A549 (cell line): ENCODE data around the gene CSNK2A3. TPM values are rescaled to one million over a fixed set of nuclear protein-coding genes. Genes with fewer than 3 reads are reported as not detected.

Experiments used
- ATAC-seq, 2 experiments: fragments of 200-7000 bp in 1 of 2; fragments of >200 bp in 1 of 2; cut with Nextera tagmentation in 1 of 2; cut with Tn5 transposase in 1 of 2; 3 replicates each; pipeline versions ENCODE4 v1.8.0 to v1.9.1; 2018 to 2020; ENCODE audit warnings: mild to moderate bottlenecking in 1 of 2, moderate library complexity in 1 of 2
- CTCF ChIA-PET: fragments of 300-600 bp; sonication (Branson Sonifier 250); formaldehyde crosslinking; extraction: SDS; loops from one replicate; lab custom pipeline; 2021; ENCODE audit warnings: antibody characterized with exemption, inconsistent platforms; lab: Yijun Ruan, JAX
- POLR2A ChIA-PET: fragments of 350-600 bp; formaldehyde crosslinking; extraction: SDS; loops from one replicate; lab custom pipeline; 2021; ENCODE audit warnings: antibody characterized with exemption, inconsistent platforms; lab: Yijun Ruan, JAX
- DNase-seq, 2 experiments: peaks; one replicate each; pipeline versions ENCODE4 v3.0.0 to v3.0.0-alpha.2; 2011 to 2016; ENCODE audit warnings: low read depth in 1 of 2, low spot score in 1 of 2
- FAIRE-seq: peaks from 2 replicates; lab custom pipeline; 2011; peaks lifted over from hg19 to GRCh38; lab: Jason Lieb, UNC
- H3K27ac ChIP-seq, 2 experiments: fragments of >200 bp; sonication (Bioruptor Twin); formaldehyde crosslinking; 3 replicates each; pipeline ENCODE4 v1.5.1; 2016 to 2017
- H3K4me1 ChIP-seq: fragments of >200 bp; sonication (Bioruptor Twin); formaldehyde crosslinking; 3 replicates; pipeline ENCODE4 v1.6.1; 2016
- H3K4me2 ChIP-seq: fragments of >200 bp; sonication (Bioruptor Twin); formaldehyde crosslinking; 3 replicates; pipeline ENCODE4 v1.6.1; 2016
- H3K4me3 ChIP-seq: fragments of >200 bp; sonication (Bioruptor Twin); formaldehyde crosslinking; 3 replicates; pipeline ENCODE4 v1.5.1; 2016
- H3K9me3 ChIP-seq: fragments of >200 bp; sonication (Bioruptor Twin); formaldehyde crosslinking; 3 replicates; pipeline ENCODE4 v1.6.1; 2016
- BHLHE40 ChIP-seq: IDR thresholded peaks from 2 replicates; pipeline ENCODE4 v1.6.1; 2012; ENCODE audit warnings: low read depth, low read length, inconsistent platforms
- CHD2 ChIP-seq: fragments of 150-350 bp; IDR thresholded peaks from 2 replicates; pipeline ENCODE4 v1.6.1; 2014; ENCODE audit warnings: low read length; ENCODE audit not compliant: partially characterized antibody
- EHMT2 ChIP-seq: fragments of 200-600 bp; sonication (generic); IDR thresholded peaks from 2 replicates; pipeline ENCODE4 v1.6.1; 2016; ENCODE audit warnings: antibody characterized with exemption, low read depth, mild to moderate bottlenecking, moderate library complexity
- FOSB ChIP-seq: fragments of 250-450 bp; sonication (Bioruptor Pico); IDR thresholded peaks from 2 replicates; pipeline ENCODE4 v1.5.0; 2020; ENCODE audit warnings: mild to moderate bottlenecking, moderate library complexity
- FOSL2 ChIP-seq, 2 experiments: fragments of 450-650 bp in 1 of 2; fragments of >200 bp in 1 of 2; sonication (Bioruptor Twin) in 1 of 2; formaldehyde crosslinking; IDR thresholded peaks; 2 replicates each; pipeline versions ENCODE4 v1.5.0 to v1.6.1; 2016 to 2020; ENCODE audit warnings: mild to moderate bottlenecking in 1 of 2, moderate library complexity in 1 of 2
- GATA3 ChIP-seq: IDR thresholded peaks from 2 replicates; pipeline ENCODE4 v1.6.1; 2012; ENCODE audit warnings: borderline replicate concordance
- HOXA7 ChIP-seq: fragments of 250-450 bp; sonication (Bioruptor Pico); IDR thresholded peaks from 2 replicates; pipeline ENCODE4 v1.5.0; 2020; ENCODE audit warnings: mild to moderate bottlenecking, moderate library complexity
- HOXB5 ChIP-seq: fragments of 250-450 bp; sonication (Bioruptor Pico); IDR thresholded peaks from 2 replicates; pipeline ENCODE4 v1.5.0; 2020; ENCODE audit warnings: mild to moderate bottlenecking, moderate library complexity
- KDM1A ChIP-seq: fragments of 200-600 bp; sonication (generic); IDR thresholded peaks from 2 replicates; pipeline ENCODE4 v1.6.1; 2016; ENCODE audit warnings: low read depth, mild to moderate bottlenecking
- MAFK ChIP-seq: fragments of 450-650 bp; IDR thresholded peaks from 2 replicates; pipeline ENCODE4 v1.6.1; 2014; ENCODE audit not compliant: partially characterized antibody
- NFE2L2 ChIP-seq: fragments of 150-350 bp; conservative IDR thresholded peaks from 2 replicates; pipeline ENCODE4 v1.6.1; 2014; ENCODE audit warnings: low read length
- NR3C1 ChIP-seq: fragments of >200 bp; sonication (Bioruptor Twin); formaldehyde crosslinking; IDR thresholded peaks from 3 replicates; pipeline ENCODE4 v1.6.1; 2017
- POLR2A ChIP-seq: IDR thresholded peaks from 2 replicates; pipeline ENCODE4 v1.6.1; 2012; ENCODE audit warnings: mild to moderate bottlenecking, low read length
- TFCP2L1 ChIP-seq: fragments of 250-450 bp; sonication (Bioruptor Pico); IDR thresholded peaks from 2 replicates; pipeline ENCODE4 v1.5.0; 2021; ENCODE audit warnings: mild to moderate bottlenecking
- ZNF302 ChIP-seq: fragments of 250-450 bp; sonication (Bioruptor Pico); IDR thresholded peaks from 2 replicates; pipeline ENCODE4 v1.9.0; 2021; ENCODE audit warnings: inconsistent platforms, mild to moderate bottlenecking, moderate library complexity
- WGBS: methylation state at CpG from one replicate; pipeline ENCODE4 v1.1.6; 2017; ENCODE audit errors: missing lambda C conversion rate; 5-methylcytosine and 5-hydroxymethylcytosine counted together
- polyA plus RNA-seq, 4 experiments: library from polyadenylated mRNA; depleted of rRNA in 3 of 4; stranded (reverse); fragments of >200 nt; fragmentation: RNase III in 1 of 4; extraction: RNeasy Plus Mini Kit Qiagen cat#74134 plus additional on column Dnase treatment in 1 of 4; gene quantifications; 2 replicates in 3 of 4; 3 replicates in 1 of 4; pipeline ENCODE4 v1.2.3, GENCODE V29; 2011 to 2017
- TF ChIP-seq, protein P1 (sequence below): fragments of 150-350 bp; IDR thresholded peaks from 2 replicates; pipeline ENCODE4 v1.6.1; 2014; ENCODE audit warnings: low read depth, mild to moderate bottlenecking, low read length
- TF ChIP-seq, protein P2 (sequence below): IDR thresholded peaks from 2 replicates; pipeline ENCODE4 v1.6.1; 2012
- TF ChIP-seq, protein P3 (sequence below): fragments of 200-600 bp; sonication (generic); IDR thresholded peaks from 2 replicates; pipeline ENCODE4 v1.6.1; 2016; ENCODE audit warnings: antibody characterized with exemption, mild to moderate bottlenecking, moderate library complexity
- TF ChIP-seq, protein P4 (sequence below): fragments of >200 bp; sonication (Bioruptor Twin); formaldehyde crosslinking; IDR thresholded peaks from 2 replicates; pipeline ENCODE4 v1.6.1; 2016

The CSNK2A3 gene
- polyA plus RNA-seq, 2 of the 4 experiments (the other 2 are of a cell fraction): 4.4 to 5.7 TPM

DNA sequence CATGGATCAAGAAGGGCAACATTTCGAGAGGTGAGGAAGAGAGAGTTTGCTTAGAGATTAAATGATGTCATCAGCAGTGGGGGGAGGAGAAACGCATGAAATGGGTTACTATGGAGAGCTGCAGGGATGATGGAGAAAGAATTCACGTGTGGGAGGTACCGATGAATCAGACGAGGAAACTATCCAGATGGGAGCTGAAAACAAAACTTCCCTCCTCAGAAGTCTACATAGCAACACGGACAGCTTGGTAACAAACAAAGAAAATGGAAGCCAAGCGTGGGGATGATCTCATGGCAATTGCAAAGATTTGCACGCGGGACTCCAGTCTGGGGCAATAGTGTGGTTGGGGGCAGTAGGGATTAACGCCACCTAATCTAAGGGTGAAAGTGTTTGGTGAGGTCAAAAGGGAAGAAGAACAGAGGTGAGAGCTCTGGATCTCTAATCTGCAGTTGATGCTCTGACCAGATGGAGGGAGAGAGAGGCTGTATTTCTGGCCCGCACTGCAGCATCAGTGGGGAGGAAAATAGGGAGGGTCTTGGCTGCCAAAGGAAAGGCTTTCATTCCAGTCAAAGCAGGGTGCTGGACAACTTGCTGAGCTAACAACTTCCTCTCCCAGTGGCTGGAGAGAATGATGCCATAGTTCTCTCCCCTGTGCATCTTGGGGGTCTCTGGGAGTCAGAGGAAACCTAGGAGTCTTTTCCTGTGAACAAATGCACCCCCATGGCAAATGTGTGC lies 43.4 kb upstream of the CSNK2A3 start:
- H3K4me2 ChIP-seq: no peak overlapping the region
- ChIA-PET POLR2A (no interaction called here), CTCF (no interaction called here)
- DNase-seq: peak in 1 of 2 experiments; percentile 50
- TF ChIP-seq FOSL2 (IDR thresholded peaks at IDR 0.05) (no peak), FOSL2 (CRISPR knock-in tag; IDR thresholded peaks at IDR 0.05) (no peak), MAFK (no peak), NR3C1 (no peak), NFE2L2 (no peak), EHMT2 (no peak), GATA3 (no peak), HOXB5 (CRISPR knock-in tag) (no peak), TFCP2L1 (CRISPR knock-in tag) (no peak), CHD2 (no peak), FOSB (no peak)
- TF ChIP-seq, protein P1, sequence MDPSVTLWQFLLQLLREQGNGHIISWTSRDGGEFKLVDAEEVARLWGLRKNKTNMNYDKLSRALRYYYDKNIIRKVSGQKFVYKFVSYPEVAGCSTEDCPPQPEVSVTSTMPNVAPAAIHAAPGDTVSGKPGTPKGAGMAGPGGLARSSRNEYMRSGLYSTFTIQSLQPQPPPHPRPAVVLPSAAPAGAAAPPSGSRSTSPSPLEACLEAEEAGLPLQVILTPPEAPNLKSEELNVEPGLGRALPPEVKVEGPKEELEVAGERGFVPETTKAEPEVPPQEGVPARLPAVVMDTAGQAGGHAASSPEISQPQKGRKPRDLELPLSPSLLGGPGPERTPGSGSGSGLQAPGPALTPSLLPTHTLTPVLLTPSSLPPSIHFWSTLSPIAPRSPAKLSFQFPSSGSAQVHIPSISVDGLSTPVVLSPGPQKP: no peak
- TF ChIP-seq, protein P2, sequence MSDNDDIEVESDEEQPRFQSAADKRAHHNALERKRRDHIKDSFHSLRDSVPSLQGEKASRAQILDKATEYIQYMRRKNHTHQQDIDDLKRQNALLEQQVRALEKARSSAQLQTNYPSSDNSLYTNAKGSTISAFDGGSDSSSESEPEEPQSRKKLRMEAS: no peak
- ATAC-seq: peak; percentile 51 to 67; a peak in 3 of 6 replicates
- H3K9me3 ChIP-seq: no peaks in the 10 kb centered on the region
- FAIRE-seq: no peak
- no peak overlapping the region for H3K27ac ChIP-seq
- WGBS: 63% methylated on average over 11 of the region's 11 CpGs
- 0 out of 3 replicates have a peak, but pooled peaks cover 11% of the 10 kb centered on the region for H3K4me1 ChIP-seq
- no peak overlapping the region for H3K4me3 ChIP-seq

DNA sequence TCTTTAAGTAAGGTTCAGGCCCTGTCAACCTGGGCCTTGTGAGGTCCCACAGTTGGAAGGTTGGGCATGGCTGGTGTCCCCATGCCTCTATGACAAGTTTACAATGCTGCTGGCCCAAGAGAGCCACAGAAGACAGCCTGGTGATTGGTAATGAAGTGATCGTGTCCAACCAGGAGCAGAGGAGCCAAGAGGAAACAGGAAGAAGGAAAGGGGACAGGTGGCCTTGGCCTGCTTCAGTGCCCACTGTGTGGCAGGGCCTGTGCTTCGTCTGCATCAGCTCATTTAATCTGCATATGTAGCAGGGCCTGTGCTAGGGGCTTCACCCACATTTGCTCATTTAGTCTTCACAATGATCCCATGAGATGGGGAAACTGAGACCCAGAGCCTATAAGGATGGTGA lies 42.1 kb upstream of the CSNK2A3 start:
- DNase-seq: no peak
- Histone ChIP-seq H3K27ac (no peak overlapping the region), H3K9me3 (no peaks in the 10 kb centered on the region), H3K4me1 (0 out of 3 replicates have a peak, but pooled peaks cover 12% of the 10 kb centered on the region), H3K4me3 (no peak overlapping the region), H3K4me2 (no peak overlapping the region)
- ChIA-PET POLR2A (no interaction called here), CTCF (no interaction called here)
- TF ChIP-seq BHLHE40: no peak
- no peak for TF ChIP-seq KDM1A
- TF ChIP-seq MAFK: no peak
- TF ChIP-seq ZNF302 (CRISPR knock-in tag): no peak
- TF ChIP-seq, protein P3, sequence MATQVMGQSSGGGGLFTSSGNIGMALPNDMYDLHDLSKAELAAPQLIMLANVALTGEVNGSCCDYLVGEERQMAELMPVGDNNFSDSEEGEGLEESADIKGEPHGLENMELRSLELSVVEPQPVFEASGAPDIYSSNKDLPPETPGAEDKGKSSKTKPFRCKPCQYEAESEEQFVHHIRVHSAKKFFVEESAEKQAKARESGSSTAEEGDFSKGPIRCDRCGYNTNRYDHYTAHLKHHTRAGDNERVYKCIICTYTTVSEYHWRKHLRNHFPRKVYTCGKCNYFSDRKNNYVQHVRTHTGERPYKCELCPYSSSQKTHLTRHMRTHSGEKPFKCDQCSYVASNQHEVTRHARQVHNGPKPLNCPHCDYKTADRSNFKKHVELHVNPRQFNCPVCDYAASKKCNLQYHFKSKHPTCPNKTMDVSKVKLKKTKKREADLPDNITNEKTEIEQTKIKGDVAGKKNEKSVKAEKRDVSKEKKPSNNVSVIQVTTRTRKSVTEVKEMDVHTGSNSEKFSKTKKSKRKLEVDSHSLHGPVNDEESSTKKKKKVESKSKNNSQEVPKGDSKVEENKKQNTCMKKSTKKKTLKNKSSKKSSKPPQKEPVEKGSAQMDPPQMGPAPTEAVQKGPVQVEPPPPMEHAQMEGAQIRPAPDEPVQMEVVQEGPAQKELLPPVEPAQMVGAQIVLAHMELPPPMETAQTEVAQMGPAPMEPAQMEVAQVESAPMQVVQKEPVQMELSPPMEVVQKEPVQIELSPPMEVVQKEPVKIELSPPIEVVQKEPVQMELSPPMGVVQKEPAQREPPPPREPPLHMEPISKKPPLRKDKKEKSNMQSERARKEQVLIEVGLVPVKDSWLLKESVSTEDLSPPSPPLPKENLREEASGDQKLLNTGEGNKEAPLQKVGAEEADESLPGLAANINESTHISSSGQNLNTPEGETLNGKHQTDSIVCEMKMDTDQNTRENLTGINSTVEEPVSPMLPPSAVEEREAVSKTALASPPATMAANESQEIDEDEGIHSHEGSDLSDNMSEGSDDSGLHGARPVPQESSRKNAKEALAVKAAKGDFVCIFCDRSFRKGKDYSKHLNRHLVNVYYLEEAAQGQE: no peak
- no peak for TF ChIP-seq HOXA7 (CRISPR knock-in tag)
- TF ChIP-seq FOSL2 (IDR thresholded peaks at IDR 0.05): no peak
- TF ChIP-seq FOSL2 (CRISPR knock-in tag; IDR thresholded peaks at IDR 0.05): no peak
- no peak for TF ChIP-seq EHMT2
- TF ChIP-seq, protein P4, sequence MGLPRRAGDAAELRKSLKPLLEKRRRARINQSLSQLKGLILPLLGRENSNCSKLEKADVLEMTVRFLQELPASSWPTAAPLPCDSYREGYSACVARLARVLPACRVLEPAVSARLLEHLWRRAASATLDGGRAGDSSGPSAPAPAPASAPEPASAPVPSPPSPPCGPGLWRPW: no peak
- TF ChIP-seq POLR2A: no peak
- WGBS: 76% methylated on average over 2 of the region's 2 CpGs
- no peak for FAIRE-seq
- ATAC-seq: no peak
